Dendritic cell treated with granulocyte-macrophage colony-stimulating factor and Interleukin-4, amounts not matched to agents 40 ng/mL and 50 ng/mL, for 4 days (primary cell): ENCODE results near the gene SPAG7.

ENCODE experiments used
- H3K27ac Mint-ChIP-seq: one replicate; pipeline ENCODE4 v1.8.0; 2022; ENCODE audit warnings: mild to moderate bottlenecking, mixed read lengths
- H3K27me3 Mint-ChIP-seq: one replicate; pipeline ENCODE4 v1.8.0; 2022; ENCODE audit warnings: mild to moderate bottlenecking, mixed read lengths
- H3K36me3 Mint-ChIP-seq: one replicate; pipeline ENCODE4 v1.8.0; 2022; ENCODE audit warnings: low read depth, mixed read lengths
- H3K4me1 Mint-ChIP-seq: one replicate; pipeline ENCODE4 v1.8.0; 2022; ENCODE audit warnings: low read depth, mixed read lengths
- H3K4me3 Mint-ChIP-seq: one replicate; pipeline ENCODE4 v1.8.0; 2022; ENCODE audit warnings: mild to moderate bottlenecking, moderate library complexity, mixed read lengths
- H3K9me3 Mint-ChIP-seq: one replicate; pipeline ENCODE4 v1.8.0; 2022; ENCODE audit warnings: mixed read lengths
- intact Hi-C: fragments of 100-400 bp; cut with micrococcal nuclease; formaldehyde crosslinking; loops from one replicate; pipeline ENCODE4 v1.15.0; 2022

SPAG7 gene

DNA sequence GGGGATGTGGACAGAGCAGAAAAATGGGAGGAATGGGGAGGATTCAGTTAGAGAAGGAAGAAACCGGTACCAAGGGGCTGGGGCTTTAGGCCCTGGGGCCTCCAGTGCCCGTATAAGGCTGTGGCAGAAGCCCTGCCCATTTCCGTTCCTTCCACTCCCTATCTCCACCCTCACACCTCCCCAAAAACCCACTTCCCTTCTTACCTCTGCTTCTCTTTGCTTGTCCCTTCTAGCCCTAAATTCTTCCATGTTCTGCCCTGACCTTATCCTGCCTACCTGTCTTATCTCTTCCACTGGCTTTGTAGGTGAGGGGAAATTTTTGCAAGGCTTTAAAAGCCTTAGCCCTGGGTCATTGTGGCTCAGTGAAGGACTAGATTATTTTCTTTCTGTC, 23.5 kb downstream of the SPAG7 start:
- Mint-ChIP-seq H3K4me3 (peak overlapping the region; percentile 84), H3K27me3 (no peaks in the 10 kb centered on the region), H3K36me3 (peaks cover 96% of the 10 kb centered on the region), H3K4me1 (peaks cover 70% of the 10 kb centered on the region), H3K27ac (peak overlapping the region; percentile 90), H3K9me3 (no peaks in the 10 kb centered on the region)
- intact Hi-C loops = no loop called here

DNA sequence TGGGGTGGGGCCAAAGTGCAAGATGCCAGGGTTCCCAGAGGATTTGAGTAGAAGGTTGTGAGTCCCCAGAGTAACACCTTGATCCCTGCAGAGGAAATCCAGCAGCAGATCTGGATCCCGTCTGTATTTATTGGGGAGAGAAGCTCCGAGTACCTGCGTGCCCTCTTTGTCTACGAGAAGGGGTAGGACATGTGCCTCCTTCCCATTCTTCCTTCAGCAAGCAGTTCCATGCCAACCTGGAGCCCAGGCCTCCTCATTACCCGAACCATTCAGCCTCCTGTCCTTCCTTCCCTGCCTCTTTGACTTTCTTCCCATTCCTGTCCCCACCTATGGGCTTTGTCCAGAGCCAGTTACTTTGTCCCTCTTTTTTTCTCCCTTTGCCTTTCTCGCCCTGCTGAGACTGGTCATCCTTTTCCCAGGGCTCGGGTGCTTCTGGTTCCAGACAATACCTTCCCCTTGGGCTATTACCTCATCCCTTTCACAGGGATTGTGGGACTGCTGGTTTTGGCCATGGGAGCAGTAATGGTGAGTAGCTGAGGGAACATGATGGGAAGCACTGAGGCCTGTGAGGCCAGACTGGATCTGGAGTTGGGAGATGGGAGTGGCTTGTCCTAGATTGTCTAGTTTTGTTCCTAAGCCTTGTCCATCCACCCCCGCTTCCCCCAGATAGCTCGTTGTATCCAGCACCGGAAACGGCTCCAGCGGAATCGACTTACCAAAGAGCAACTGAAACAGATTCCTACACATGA, 24.7 kb downstream of the SPAG7 start:
- H3K27ac Mint-ChIP-seq = peak overlapping the region; percentile 90
- H3K27me3 Mint-ChIP-seq = no peaks in the 10 kb centered on the region
- intact Hi-C loops = no loop called here
- peaks cover 77% of the 10 kb centered on the region for H3K4me1 Mint-ChIP-seq
- H3K4me3 Mint-ChIP-seq = peak overlapping the region; percentile 21
- peaks cover 99% of the 10 kb centered on the region for H3K36me3 Mint-ChIP-seq
- no peaks in the 10 kb centered on the region for H3K9me3 Mint-ChIP-seq

DNA sequence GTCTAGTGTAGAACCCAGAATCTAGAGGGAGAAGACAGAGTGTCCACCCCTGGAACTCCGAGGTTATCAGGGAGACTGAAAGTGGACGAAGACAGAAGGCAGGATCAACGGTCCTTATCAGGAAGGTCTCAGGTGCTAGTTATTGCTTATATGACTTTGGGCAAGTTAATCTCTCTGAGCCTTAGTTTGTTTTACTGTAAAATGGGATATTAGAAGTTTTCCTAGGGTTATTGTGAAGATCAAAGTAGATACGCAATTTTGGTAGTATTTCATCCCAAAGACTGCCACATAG, 26.4 kb downstream of the SPAG7 start:
- intact Hi-C loops = loop anchor here (2.0 kb wide), 1 partner anchor 26 kb away; the partner anchor contains the start of gene SPAG7
- Mint-ChIP-seq H3K27me3 (no peaks in the 10 kb centered on the region), H3K4me1 (peaks cover 87% of the 10 kb centered on the region), H3K36me3 (peaks cover 99% of the 10 kb centered on the region), H3K27ac (peak overlapping the region; percentile 90), H3K4me3 (peak overlapping the region; percentile 92), H3K9me3 (no peaks in the 10 kb centered on the region)

DNA sequence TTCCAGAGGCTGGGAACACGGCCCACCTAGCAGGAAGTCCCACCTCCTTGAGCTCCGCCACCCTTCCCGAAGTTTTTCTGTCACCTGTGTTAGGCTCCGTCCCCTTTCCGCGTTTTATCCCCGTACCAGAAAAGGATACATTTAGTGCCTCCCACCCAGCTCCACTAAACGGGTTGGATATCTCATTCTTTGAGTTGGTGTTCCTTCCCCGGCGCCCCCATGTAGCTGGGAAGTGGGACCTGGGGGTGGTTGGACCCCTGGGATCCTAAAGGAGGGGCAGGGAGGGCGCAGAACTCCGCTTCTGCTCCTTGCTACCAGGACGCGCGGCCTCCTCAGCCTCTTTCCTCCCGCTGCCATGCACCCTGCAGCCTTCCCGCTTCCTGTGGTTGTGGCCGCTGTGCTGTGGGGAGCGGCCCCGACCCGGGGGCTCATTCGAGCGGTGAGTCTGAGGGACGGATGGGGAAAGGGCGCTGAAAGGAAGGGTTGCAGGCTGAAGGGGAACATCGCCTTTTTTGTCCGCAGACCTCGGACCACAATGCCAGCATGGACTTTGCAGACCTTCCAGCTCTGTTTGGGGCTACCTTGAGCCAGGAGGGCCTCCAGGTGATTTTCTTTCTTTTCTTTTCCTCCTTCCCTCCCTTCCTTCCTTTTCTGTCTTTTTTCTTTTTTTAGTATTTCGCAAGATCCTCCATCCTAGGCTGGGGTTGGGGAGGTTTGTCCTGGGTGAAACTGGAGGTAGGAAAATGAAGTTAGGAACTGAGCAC, 26.9 kb downstream of the SPAG7 start:
- H3K27me3 Mint-ChIP-seq = no peaks in the 10 kb centered on the region
- peaks cover 99% of the 10 kb centered on the region for H3K36me3 Mint-ChIP-seq
- peaks cover 87% of the 10 kb centered on the region for H3K4me1 Mint-ChIP-seq
- intact Hi-C loops = loop anchor here (1.0 to 2.0 kb wide), 2 partner anchors 8 to 26 kb away; partner anchors contain the start of genes PFN1 and SPAG7
- H3K27ac Mint-ChIP-seq = peak overlapping the region; percentile 90
- no peaks in the 10 kb centered on the region for H3K9me3 Mint-ChIP-seq
- H3K4me3 Mint-ChIP-seq = peak overlapping the region; percentile 92

DNA sequence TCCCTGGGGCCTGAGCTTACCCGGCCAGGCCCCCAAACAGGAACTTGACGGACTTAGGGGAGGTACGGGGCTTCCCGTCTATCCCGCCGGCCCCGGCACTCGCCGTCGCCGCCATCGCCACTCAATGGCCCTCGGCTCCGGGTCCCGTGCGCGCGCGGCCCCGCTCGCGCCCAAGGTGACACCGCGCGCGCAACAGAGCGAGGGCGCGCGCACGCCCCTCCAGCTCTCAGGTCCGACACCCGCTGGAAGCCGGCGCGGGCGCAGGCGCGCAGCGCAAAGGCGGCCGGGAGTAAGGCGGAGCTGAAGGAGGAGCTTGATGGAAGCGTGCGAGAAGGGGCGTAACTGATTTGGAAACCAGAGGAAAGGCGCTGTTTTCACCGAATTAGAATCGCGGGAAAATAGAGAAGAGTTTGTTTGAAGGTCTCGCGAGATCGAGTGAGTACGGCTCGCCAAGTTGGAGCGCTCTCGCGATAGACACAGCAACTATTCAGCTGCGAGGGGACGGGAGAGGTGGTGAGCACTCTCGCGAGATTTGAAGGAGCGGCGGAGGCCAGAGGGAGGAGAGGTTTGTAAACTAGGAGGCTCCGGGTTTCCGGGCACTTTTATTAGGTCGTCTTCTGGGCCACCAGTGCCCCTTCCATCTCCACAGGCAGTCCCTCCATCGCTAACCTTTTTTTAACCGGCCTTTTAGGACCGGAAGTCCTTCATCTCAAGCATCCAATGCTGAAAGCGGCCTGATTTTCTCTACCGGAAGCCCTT, 27.6 kb downstream of the SPAG7 start, which contains the start of the genes RNF167 and SLC25A11:
TSS of gene RNF167 (plus strand) at position 473 of the 759 bp plus-strand sequence. CDS start 642 bp downstream, outside the sequence.
TSS of gene SLC25A11 (minus strand) at position 251 of the 759 bp plus-strand sequence. CDS start at position 115, 136 bp downstream.
- H3K36me3 Mint-ChIP-seq = peaks cover 96% of the 10 kb centered on the region
- no peaks in the 10 kb centered on the region for H3K27me3 Mint-ChIP-seq
- no peaks in the 10 kb centered on the region for H3K9me3 Mint-ChIP-seq
- peaks cover 83% of the 10 kb centered on the region for H3K4me1 Mint-ChIP-seq
- intact Hi-C loops = loop anchor here (1.0 to 2.0 kb wide), 2 partner anchors 8 to 27 kb away; partner anchors contain the start of genes PFN1 and SPAG7
- peak within 1 kb of the TSS; percentile 92 for H3K4me3 Mint-ChIP-seq
- peak within 1 kb of the TSS; percentile 90 for H3K27ac Mint-ChIP-seq

DNA sequence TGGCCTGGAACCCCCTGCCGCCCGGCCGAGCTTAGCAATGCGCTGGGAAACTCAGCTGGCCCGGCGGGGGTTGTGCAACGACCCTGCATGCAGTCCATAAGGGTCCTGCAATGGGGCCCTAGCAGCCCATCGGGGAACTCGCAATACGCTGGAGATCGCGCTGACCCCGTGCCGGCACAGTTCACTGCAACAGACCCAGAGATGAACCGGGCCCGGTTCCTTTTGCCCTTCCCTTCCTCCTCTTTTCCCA, 28.1 kb downstream of the SPAG7 start:
- peak overlapping the region; percentile 92 for H3K4me3 Mint-ChIP-seq
- peaks cover 80% of the 10 kb centered on the region for H3K4me1 Mint-ChIP-seq
- peak overlapping the region; percentile 90 for H3K27ac Mint-ChIP-seq
- intact Hi-C loops = no loop called here
- peaks cover 93% of the 10 kb centered on the region for H3K36me3 Mint-ChIP-seq
- no peaks in the 10 kb centered on the region for H3K27me3 Mint-ChIP-seq
- no peaks in the 10 kb centered on the region for H3K9me3 Mint-ChIP-seq

DNA sequence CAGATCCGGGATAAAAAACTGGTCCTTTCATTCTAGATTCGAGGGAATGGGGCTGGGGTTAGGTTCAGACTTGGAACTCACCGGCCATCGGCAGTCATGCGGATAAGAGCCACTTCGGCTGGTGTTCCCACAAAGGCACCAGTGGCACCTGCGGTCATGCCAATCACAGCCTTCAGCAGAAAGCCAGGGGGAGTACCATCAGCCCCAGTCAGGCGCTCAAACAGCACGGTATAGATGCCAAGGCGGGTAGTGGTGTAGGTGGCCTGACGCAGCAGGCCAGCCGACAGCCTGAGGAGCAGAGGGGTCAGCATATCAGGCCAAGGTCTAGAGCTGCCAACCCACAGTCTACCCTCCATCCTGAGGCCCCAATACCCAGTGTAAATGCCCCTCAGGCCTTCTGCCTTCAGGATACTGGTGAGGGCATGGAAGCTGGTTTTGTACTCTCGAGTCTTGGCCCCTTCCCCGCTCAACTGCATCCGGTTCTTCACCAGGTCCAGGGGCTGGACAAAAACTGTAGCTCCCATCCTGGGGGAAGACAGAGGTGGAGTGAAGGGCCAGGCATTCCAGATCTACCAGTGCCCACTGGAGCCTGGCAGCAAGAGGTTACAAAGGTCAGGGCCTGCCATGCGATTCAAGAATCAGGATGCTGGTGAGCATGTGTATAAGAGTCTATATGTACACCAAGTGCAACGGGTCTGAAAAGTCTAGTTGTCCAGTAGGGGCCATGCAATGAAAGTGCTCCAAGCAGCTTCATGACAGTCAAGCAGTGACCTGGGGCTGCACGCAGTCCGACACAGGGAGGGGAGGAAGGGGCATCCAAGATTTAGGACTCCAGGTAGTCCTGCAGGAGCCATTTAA, 28.7 kb downstream of the SPAG7 start:
- no peaks in the 10 kb centered on the region for H3K9me3 Mint-ChIP-seq
- peak overlapping the region; percentile 90 for H3K27ac Mint-ChIP-seq
- H3K4me3 Mint-ChIP-seq = peak overlapping the region; percentile 92
- peaks cover 80% of the 10 kb centered on the region for H3K4me1 Mint-ChIP-seq
- intact Hi-C loops = no loop called here
- peaks cover 90% of the 10 kb centered on the region for H3K36me3 Mint-ChIP-seq
- peaks cover 2% of the 10 kb centered on the region for H3K27me3 Mint-ChIP-seq

DNA sequence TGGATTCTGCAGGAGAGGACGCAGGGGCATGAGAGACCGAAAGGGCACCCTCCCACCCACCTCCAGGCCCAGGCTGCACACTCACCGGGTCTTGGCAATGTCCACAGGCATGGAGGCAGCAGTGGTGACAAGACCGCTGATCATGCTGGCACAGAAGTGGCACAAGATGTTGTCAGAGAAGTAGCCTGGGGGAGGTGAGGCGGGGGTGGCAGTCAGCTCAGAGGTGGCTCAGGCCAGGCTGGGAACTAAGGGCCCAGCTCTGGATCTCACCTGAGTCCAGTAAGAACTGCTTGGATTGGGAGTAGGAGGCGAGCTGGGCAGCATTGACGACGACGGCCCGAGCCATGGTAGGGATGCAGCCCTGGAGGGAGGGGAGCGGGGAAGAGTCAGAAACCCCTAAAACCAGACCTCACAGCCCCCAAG, 29.5 kb downstream of the SPAG7 start:
- H3K9me3 Mint-ChIP-seq = no peaks in the 10 kb centered on the region
- peak overlapping the region; percentile 90 for H3K27ac Mint-ChIP-seq
- intact Hi-C loops = no loop called here
- H3K27me3 Mint-ChIP-seq = peaks cover 6% of the 10 kb centered on the region
- peaks cover 81% of the 10 kb centered on the region for H3K4me1 Mint-ChIP-seq
- peaks cover 82% of the 10 kb centered on the region for H3K36me3 Mint-ChIP-seq
- peak overlapping the region; percentile 92 for H3K4me3 Mint-ChIP-seq

DNA sequence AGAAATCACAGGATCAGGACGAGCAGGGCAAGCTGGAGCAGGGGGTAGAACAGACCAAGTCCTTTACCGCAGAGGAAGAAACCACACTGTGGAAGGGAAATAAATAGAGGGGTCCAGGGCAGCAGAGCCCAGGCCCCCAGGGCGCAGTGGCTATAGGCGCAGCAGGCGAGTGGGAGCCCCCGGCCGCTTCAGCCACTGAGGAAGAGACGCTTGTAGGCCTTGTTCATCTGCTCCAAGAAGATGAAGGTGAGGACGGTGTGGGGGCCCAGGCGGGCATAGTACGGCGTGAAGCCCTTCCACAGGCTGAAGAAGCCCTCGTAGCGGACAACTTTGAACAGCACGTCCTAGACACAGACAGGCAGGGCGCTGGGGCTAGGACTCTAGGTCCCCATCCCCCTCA, 30.1 kb downstream of the SPAG7 start:
- H3K36me3 Mint-ChIP-seq = peaks cover 77% of the 10 kb centered on the region
- H3K27ac Mint-ChIP-seq = peak overlapping the region; percentile 31
- no peaks in the 10 kb centered on the region for H3K9me3 Mint-ChIP-seq
- intact Hi-C loops = no loop called here
- H3K4me3 Mint-ChIP-seq = no peak overlapping the region
- peaks cover 81% of the 10 kb centered on the region for H3K4me1 Mint-ChIP-seq
- H3K27me3 Mint-ChIP-seq = peaks cover 11% of the 10 kb centered on the region

DNA sequence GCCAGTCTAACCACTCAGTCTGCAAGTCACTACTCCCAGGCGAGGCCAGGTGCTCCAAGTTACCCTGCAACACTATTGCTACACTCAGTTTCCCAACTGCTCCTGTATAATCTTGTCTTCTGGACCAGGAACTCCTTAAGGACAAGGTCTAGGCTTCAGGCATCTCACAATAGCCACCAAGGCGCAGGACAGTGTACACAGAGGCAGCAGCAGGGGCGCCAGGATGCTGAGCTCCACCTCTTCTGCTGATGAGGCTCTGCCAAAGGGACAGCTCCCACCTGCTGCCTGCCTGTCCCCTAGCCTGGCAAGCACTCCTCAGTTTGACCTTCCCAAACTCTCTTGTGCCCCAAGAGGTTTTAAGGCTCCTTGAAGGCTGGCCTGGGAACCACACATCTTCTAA, 31.2 kb downstream of the SPAG7 start:
- peaks cover 15% of the 10 kb centered on the region for H3K27me3 Mint-ChIP-seq
- peaks cover 74% of the 10 kb centered on the region for H3K36me3 Mint-ChIP-seq
- H3K9me3 Mint-ChIP-seq = no peaks in the 10 kb centered on the region
- intact Hi-C loops = no loop called here
- H3K4me3 Mint-ChIP-seq = no peak overlapping the region
- peak overlapping the region; percentile 31 for H3K27ac Mint-ChIP-seq
- H3K4me1 Mint-ChIP-seq = peaks cover 81% of the 10 kb centered on the region

DNA sequence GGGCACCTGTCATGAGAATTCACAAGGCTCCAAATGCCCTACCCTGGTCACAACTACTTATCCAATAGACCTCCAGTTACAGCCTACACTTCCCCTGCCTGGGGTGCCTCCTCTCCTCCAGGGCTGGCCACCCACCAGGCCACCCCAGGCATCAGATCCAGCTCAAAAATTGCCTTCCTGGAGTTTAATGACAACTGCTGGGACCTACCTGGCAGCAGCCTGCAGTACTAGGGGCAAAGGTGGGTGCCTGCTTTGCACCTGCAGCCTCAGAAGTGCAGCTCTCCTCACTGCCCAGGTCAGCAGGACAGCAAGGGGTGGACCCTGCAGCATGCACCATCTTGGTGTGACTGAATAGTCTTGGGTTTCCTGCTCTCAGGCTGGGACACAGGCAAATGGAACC, 32.0 kb downstream of the SPAG7 start:
- Mint-ChIP-seq H3K27ac (peak overlapping the region; percentile 12), H3K9me3 (no peaks in the 10 kb centered on the region), H3K36me3 (peaks cover 74% of the 10 kb centered on the region), H3K4me1 (peaks cover 81% of the 10 kb centered on the region), H3K4me3 (no peak overlapping the region), H3K27me3 (peaks cover 16% of the 10 kb centered on the region)
- intact Hi-C loops = no loop called here

DNA sequence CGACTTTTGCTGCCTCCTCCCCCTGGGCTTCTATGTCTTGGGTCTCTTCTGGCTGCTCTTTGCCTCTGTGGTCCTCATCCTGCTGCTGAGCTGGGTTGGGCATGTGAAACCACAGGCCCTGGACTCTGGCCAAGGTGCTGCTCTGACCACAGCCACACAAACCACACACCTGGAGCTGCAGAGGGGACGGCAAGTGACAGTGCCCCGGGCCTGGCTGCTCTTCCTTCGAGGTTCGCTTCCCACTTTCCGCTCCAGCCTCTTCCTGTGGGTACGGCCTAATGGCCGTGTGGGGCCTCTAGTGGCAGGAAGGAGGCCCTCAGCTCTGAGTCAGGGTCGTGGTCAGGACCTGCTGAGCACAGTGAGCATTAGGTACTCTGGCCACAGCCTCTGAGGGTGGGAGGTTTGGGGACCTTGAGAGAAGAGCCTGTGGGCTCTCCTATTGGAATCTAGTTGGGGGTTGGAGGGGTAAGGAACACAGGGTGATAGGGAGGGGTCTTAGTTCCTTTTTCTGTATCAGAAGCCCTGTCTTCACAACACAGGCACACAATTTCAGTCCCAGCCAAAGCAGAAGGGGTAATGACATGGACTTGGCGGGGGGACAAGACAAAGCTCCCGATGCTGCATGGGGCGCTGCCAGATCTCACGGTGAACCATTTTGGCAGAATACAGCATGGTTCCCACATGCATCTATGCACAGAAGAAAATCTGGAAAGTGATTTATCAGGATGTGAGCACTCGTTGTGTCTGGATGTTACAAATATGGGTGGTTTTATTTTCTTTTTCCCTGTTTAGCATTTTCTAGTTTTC, 33.2 kb downstream of the SPAG7 start:
- peaks cover 72% of the 10 kb centered on the region for H3K36me3 Mint-ChIP-seq
- intact Hi-C loops = no loop called here
- no peaks in the 10 kb centered on the region for H3K9me3 Mint-ChIP-seq
- H3K4me3 Mint-ChIP-seq = peak overlapping the region; percentile 66
- peaks cover 83% of the 10 kb centered on the region for H3K4me1 Mint-ChIP-seq
- H3K27ac Mint-ChIP-seq = peak overlapping the region; percentile 70
- peaks cover 16% of the 10 kb centered on the region for H3K27me3 Mint-ChIP-seq
